ENCODE results near the gene AMTN.

DNA sequence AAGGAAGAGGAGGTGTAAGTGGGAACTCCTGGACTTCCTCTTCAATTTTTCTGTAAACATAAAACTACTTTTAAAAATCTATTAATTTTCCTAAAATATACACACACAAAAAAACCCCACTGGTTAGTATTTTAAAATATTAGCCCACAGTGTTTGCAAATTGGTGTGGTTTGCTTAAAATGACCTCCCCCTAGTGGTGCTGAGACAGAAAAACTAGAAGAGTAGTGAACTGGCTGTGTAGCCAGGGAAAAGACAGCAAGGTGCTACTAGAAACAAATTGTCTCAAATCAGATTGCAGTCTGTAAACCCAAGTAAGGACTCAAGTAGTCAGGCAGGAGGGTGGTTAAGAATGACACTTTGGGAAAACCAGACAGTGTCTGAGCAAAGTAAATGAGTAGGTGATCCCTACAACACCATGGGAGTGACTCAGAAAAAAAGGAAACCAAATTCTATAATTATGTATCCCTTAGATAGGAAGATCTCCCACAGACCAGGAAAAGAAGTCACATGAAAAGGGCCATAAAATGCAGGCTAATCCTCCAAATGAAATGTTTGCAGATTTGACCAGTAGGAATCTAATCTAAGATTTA is 26.0 kb downstream of the AMTN start:
- TF ChIP-seq, protein P1, sequence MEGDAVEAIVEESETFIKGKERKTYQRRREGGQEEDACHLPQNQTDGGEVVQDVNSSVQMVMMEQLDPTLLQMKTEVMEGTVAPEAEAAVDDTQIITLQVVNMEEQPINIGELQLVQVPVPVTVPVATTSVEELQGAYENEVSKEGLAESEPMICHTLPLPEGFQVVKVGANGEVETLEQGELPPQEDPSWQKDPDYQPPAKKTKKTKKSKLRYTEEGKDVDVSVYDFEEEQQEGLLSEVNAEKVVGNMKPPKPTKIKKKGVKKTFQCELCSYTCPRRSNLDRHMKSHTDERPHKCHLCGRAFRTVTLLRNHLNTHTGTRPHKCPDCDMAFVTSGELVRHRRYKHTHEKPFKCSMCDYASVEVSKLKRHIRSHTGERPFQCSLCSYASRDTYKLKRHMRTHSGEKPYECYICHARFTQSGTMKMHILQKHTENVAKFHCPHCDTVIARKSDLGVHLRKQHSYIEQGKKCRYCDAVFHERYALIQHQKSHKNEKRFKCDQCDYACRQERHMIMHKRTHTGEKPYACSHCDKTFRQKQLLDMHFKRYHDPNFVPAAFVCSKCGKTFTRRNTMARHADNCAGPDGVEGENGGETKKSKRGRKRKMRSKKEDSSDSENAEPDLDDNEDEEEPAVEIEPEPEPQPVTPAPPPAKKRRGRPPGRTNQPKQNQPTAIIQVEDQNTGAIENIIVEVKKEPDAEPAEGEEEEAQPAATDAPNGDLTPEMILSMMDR (IDR thresholded peaks at IDR 0.05), result peak in 1 of 4 experiments; percentile 24
- no peak for TF ChIP-seq POLR2A (IDR thresholded peaks at IDR 0.05)

All from gastroesophageal sphincter (tissue), 3 donors.